GM23338 (cell line): ENCODE results near the gene PRRC2A. TPM values are rescaled to one million over a fixed set of nuclear protein-coding genes. Genes with fewer than 3 reads are reported as not detected.

Experiments used
- ATAC-seq: fragments of 200-7000 bp; cut with Tn5 transposase; 3 replicates; pipeline ENCODE4 v1.9.1; 2020
- DNase-seq: peaks from one replicate; pipeline ENCODE4 v3.0.0-alpha.2; 2015; ENCODE audit warnings: low spot score
- H2AFZ ChIP-seq: fragments of 200-600 bp; sonication (generic); 2 replicates; pipeline ENCODE4 v1.8.0; 2016; ENCODE audit warnings: antibody characterized with exemption, mild to moderate bottlenecking, moderate library complexity
- H3F3A ChIP-seq: fragments of 200-600 bp; sonication (generic); replicated peaks from 2 replicates; pipeline ENCODE4 v1.8.0; 2017; ENCODE audit warnings: antibody characterized with exemption, mixed run types, low read depth
- H3K27ac ChIP-seq: fragments of 200-600 bp; sonication (generic); 2 replicates; pipeline ENCODE4 v1.6.1; 2016; ENCODE audit warnings: low read depth
- H3K27me3 ChIP-seq: fragments of 200-600 bp; sonication (generic); 2 replicates; pipeline ENCODE4 v1.8.0; 2016; ENCODE audit warnings: mild to moderate bottlenecking, mixed run types, moderate library complexity; ENCODE audit not compliant: insufficient read depth
- H3K36me3 ChIP-seq: fragments of 200-600 bp; sonication (generic); 2 replicates; pipeline ENCODE4 v1.8.0; 2016; ENCODE audit warnings: mild to moderate bottlenecking; ENCODE audit not compliant: insufficient read depth
- H3K4me1 ChIP-seq: fragments of 200-600 bp; sonication (generic); 2 replicates; pipeline ENCODE4 v1.8.0; 2016; ENCODE audit warnings: mild to moderate bottlenecking, moderate library complexity; ENCODE audit not compliant: insufficient read depth
- H3K4me2 ChIP-seq: fragments of 200-600 bp; sonication (generic); 2 replicates; pipeline ENCODE4 v1.7.1; 2017; ENCODE audit warnings: mixed run types
- H3K4me3 ChIP-seq: fragments of 200-600 bp; sonication (generic); 2 replicates; pipeline ENCODE4 v1.6.1; 2016; ENCODE audit warnings: mixed run types
- H3K79me2 ChIP-seq: fragments of 200-600 bp; sonication (generic); replicated peaks from 2 replicates; pipeline ENCODE4 v1.8.0; 2017; ENCODE audit warnings: mild to moderate bottlenecking; ENCODE audit not compliant: insufficient read depth
- H3K9me2 ChIP-seq: fragments of 200-600 bp; sonication (generic); 2 replicates; pipeline ENCODE4 v1.8.0; 2017; ENCODE audit not compliant: insufficient read depth
- H4K20me1 ChIP-seq: fragments of 200-600 bp; sonication (generic); replicated peaks from 2 replicates; pipeline ENCODE4 v1.8.0; 2017; ENCODE audit warnings: mild to moderate bottlenecking; ENCODE audit not compliant: insufficient read depth
- H3K27ac Mint-ChIP-seq: 2 replicates; pipeline ENCODE4 v1.8.0; 2020; ENCODE audit warnings: inconsistent platforms, mild to moderate bottlenecking, moderate library complexity, mixed read lengths
- H3K27me3 Mint-ChIP-seq: 3 replicates; pipeline ENCODE4 v1.8.0; 2022; ENCODE audit warnings: low read depth, mild to moderate bottlenecking, moderate library complexity, mixed read lengths, inconsistent platforms; ENCODE audit not compliant: insufficient read depth, poor library complexity
- H3K36me3 Mint-ChIP-seq: 3 replicates; pipeline ENCODE4 v1.8.0; 2021; ENCODE audit warnings: low read depth, mild to moderate bottlenecking, inconsistent platforms, moderate library complexity, mixed read lengths
- H3K4me1 Mint-ChIP-seq: 3 replicates; pipeline ENCODE4 v1.8.0; 2020; ENCODE audit warnings: mild to moderate bottlenecking, inconsistent platforms, mixed read lengths
- H3K4me3 Mint-ChIP-seq: 3 replicates; pipeline ENCODE4 v1.8.0; 2021; ENCODE audit warnings: moderate library complexity, mild to moderate bottlenecking, inconsistent platforms, mixed read lengths
- H3K9me3 Mint-ChIP-seq: 3 replicates; pipeline ENCODE4 v1.8.0; 2020; ENCODE audit warnings: moderate library complexity, mild to moderate bottlenecking, inconsistent platforms, mixed read lengths
- EZH2 ChIP-seq: fragments of 200-600 bp; sonication (generic); IDR thresholded peaks from one replicate; pipeline ENCODE4 v1.8.0; 2017; ENCODE audit warnings: antibody characterized with exemption, mild to moderate bottlenecking, low read depth; ENCODE audit not compliant: unreplicated experiment
- EZH2phosphoT487 ChIP-seq: fragments of 200-600 bp; sonication (generic); IDR thresholded peaks from one replicate; pipeline ENCODE4 v1.8.1; 2018; ENCODE audit warnings: antibody characterized with exemption; ENCODE audit not compliant: unreplicated experiment
- JUNB ChIP-seq: IDR thresholded peaks from one replicate; pipeline ENCODE4 v1.6.1; 2016; ENCODE audit warnings: antibody characterized with exemption; ENCODE audit not compliant: unreplicated experiment
- NANOG ChIP-seq: IDR thresholded peaks from 2 replicates; pipeline ENCODE4 v1.6.1; 2016; ENCODE audit warnings: antibody characterized with exemption, borderline replicate concordance
- POLR2AphosphoS5 ChIP-seq: IDR thresholded peaks from 2 replicates; pipeline ENCODE4 v1.6.1; 2016; ENCODE audit warnings: antibody characterized with exemption, low read depth
- REST ChIP-seq: IDR thresholded peaks from one replicate; pipeline ENCODE4 v1.6.1; 2018; ENCODE audit warnings: antibody characterized with exemption; ENCODE audit not compliant: unreplicated experiment
- STAT1 ChIP-seq: IDR thresholded peaks from one replicate; pipeline ENCODE4 v1.6.1; 2016; ENCODE audit warnings: antibody characterized with exemption; ENCODE audit not compliant: unreplicated experiment
- ZNF114 ChIP-seq: fragments of 250-450 bp; sonication (Bioruptor Pico); IDR thresholded peaks from 2 replicates; pipeline ENCODE4 v1.5.0; 2020; ENCODE audit warnings: mild to moderate bottlenecking, moderate library complexity
- ZNF331 ChIP-seq: fragments of 250-450 bp; sonication (Bioruptor Pico); IDR thresholded peaks from 2 replicates; pipeline ENCODE4 v1.5.0; 2020; ENCODE audit warnings: low read depth, mild to moderate bottlenecking, moderate library complexity
- ZNF462 ChIP-seq: fragments of 250-450 bp; sonication (Bioruptor Pico); IDR thresholded peaks from 2 replicates; pipeline ENCODE4 v1.5.0; 2020; ENCODE audit warnings: mild to moderate bottlenecking, moderate library complexity
- polyA plus RNA-seq: library from polyadenylated mRNA; unstranded; fragments of >200 nt; fragmentation: Nextera tagmentation; extraction: Ambion mirVana; gene quantifications from 2 replicates; pipeline ENCODE4 v1.2.1, GENCODE V29; 2016
- total RNA-seq: library from RNA; depleted of rRNA; stranded (reverse); fragments of >200 nt; shearing (Covaris generic); gene quantifications from 2 replicates; pipeline ENCODE4 v1.2.3, GENCODE V29; 2014
- TF ChIP-seq, protein P1 (sequence below): IDR thresholded peaks from 2 replicates; pipeline ENCODE4 v1.6.1; 2016; ENCODE audit warnings: antibody characterized with exemption

The PRRC2A gene
- total and polyA plus RNA-seq, 2 experiments from 2014 or later = 213 to 273 TPM

GRCh38 chr6:31683591-31683990 is 63.1 kb downstream of the PRRC2A start:
- Mint-ChIP-seq H3K27me3 (peaks cover 31% of the 10 kb centered on the region), H3K9me3 (no peaks in the 10 kb centered on the region; the same call in 1 of the 3 replicates), H3K27ac (no peak overlapping the region), H3K36me3 (peaks cover 5% of the 10 kb centered on the region; the same call in 2 of the 3 replicates), H3K4me1 (peaks cover 14% of the 10 kb centered on the region), H3K4me3 (peak overlapping the region; percentile 74)
- peak; percentile 47 for DNase-seq
- H3F3A ChIP-seq = peaks cover 11% of the 10 kb centered on the region; the same call in 1 of the 2 replicates
- H2AFZ ChIP-seq = peak overlapping the region; percentile 5; the same call in 1 of the 2 replicates
- no peaks in the 10 kb centered on the region for H4K20me1 ChIP-seq
- peak overlapping the region; percentile 70 for H3K4me3 ChIP-seq
- no peaks in the 10 kb centered on the region for H3K9me2 ChIP-seq
- H3K36me3 ChIP-seq = no peaks in the 10 kb centered on the region
- no peaks in the 10 kb centered on the region for H3K79me2 ChIP-seq
- peak overlapping the region; percentile 98 for H3K4me2 ChIP-seq
- no peak overlapping the region for H3K27ac ChIP-seq
- ATAC-seq = peak; percentile 11
- TF ChIP-seq EZH2 (no peak), EZH2phosphoT487 (no peak), STAT1 (no peak), ZNF114 (CRISPR knock-in tag) (no peak), JUNB (no peak), NANOG (no peak)
- peaks cover 18% of the 10 kb centered on the region for H3K27me3 ChIP-seq
- peaks cover 7% of the 10 kb centered on the region for H3K4me1 ChIP-seq

DNA sequence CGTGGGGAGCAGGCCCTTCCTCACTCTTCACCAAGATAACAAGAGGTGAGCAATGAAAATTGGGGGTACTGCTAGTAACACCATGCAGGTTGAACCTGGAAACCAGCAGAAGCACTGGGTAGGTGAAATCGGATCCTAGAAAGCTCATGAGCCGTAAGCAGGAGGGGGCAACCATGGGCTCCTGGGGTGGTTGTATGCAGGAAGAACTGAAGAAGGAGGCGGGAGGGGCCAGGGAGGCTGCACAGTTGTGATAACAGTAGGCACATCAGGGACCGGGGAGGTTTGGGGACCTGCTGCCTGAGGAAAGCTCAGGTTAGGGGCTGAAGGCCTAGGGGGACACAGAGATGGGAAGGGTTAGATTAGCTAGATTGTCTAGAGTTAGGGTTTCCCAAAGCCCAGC is 66.0 kb downstream of the PRRC2A start:
- H3K36me3 ChIP-seq = no peaks in the 10 kb centered on the region
- no peak for ATAC-seq
- H3F3A ChIP-seq = peaks cover 9% of the 10 kb centered on the region; the same call in 1 of the 2 replicates
- no peak overlapping the region for H3K4me3 ChIP-seq
- no peak overlapping the region for H3K27ac ChIP-seq
- Mint-ChIP-seq H3K36me3 (peaks cover 14% of the 10 kb centered on the region), H3K27me3 (peaks cover 22% of the 10 kb centered on the region), H3K27ac (no peak overlapping the region), H3K9me3 (no peaks in the 10 kb centered on the region; the same call in 2 of the 3 replicates), H3K4me3 (no peak overlapping the region), H3K4me1 (peaks cover 6% of the 10 kb centered on the region)
- peaks cover 7% of the 10 kb centered on the region for H3K4me1 ChIP-seq
- no peaks in the 10 kb centered on the region for H3K9me2 ChIP-seq
- peaks cover 12% of the 10 kb centered on the region for H3K27me3 ChIP-seq
- DNase-seq = no peak
- H4K20me1 ChIP-seq = no peaks in the 10 kb centered on the region
- H3K79me2 ChIP-seq = no peaks in the 10 kb centered on the region
- no peak overlapping the region for H3K4me2 ChIP-seq
- no peak overlapping the region for H2AFZ ChIP-seq
- TF ChIP-seq ZNF462 (CRISPR knock-in tag) (no peak), ZNF114 (CRISPR knock-in tag) (no peak), ZNF331 (CRISPR knock-in tag) (no peak), EZH2phosphoT487 (no peak), REST (no peak), JUNB (no peak), POLR2AphosphoS5 (no peak), NANOG (no peak), EZH2 (no peak), STAT1 (no peak)
- TF ChIP-seq, protein P1, sequence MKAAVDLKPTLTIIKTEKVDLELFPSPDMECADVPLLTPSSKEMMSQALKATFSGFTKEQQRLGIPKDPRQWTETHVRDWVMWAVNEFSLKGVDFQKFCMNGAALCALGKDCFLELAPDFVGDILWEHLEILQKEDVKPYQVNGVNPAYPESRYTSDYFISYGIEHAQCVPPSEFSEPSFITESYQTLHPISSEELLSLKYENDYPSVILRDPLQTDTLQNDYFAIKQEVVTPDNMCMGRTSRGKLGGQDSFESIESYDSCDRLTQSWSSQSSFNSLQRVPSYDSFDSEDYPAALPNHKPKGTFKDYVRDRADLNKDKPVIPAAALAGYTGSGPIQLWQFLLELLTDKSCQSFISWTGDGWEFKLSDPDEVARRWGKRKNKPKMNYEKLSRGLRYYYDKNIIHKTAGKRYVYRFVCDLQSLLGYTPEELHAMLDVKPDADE = no peak
